Measurements from ENCODE around the gene SPOCK1. TPM values are rescaled to one million over a fixed set of nuclear protein-coding genes. Genes with fewer than 3 reads are reported as not detected.

Gene SPOCK1
- total and polyA plus RNA-seq, 2 experiments from 2014 or later, result 268 to 471 TPM

DNA sequence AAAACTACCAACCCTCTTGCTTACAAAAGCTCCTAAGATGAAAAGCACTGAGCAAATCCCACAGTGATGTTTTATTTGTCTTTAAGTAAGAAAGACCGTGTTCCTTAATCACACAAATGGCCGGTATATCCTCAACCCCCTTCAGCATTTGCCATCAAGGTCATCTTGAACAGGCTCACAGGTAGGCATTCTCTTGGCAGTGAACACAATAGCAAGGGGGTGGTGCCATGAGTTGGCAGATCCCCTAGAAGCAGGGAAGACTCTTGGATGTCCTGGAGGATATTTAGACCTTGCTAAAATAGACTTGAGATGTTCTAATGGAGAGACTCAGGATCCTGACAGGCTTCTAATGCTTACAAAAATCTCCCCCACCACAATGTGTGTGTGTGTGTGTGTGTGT lies 323.0 kb downstream of the SPOCK1 start:
- whole genome bisulfite sequencing, 2 experiments (ENCODE audit: low coverage in 1 of 2, low lambda C conversion rate in 2 of 2, missing lambda C conversion rate in 2 of 2), result 86 to 93% methylated on average over 2 of the region's 2 CpGs
- peaks cover 10% of the 10 kb centered on the region for H4K20me1 ChIP-seq (ENCODE audit: insufficient read depth)
- no peak for TF ChIP-seq EZH2phosphoT487 (IDR thresholded peaks at IDR 0.05; ENCODE audit: insufficient read depth, low read depth)
- TF ChIP-seq EZH2 (IDR thresholded peaks at IDR 0.05; ENCODE audit: insufficient read depth, poor library complexity, severe bottlenecking), result no peak

DNA sequence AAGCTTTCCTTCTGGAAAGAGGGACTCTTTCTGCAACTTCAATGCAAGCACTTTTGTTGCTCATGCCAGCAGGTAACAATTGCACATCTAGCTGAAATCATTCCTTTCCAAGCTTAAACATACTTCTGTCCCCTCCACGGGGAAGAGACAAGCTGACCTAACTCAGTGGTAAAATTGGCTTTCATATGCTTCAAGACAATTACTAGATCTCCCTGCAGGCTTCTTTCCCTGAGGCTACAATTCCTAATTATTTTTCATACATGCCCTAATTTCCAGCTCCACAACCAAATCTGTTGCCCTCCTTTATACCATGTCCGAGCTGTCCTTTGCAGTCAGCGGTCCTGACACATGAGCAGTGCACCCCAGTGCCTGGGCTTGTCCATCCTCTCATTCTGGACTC lies 324.9 kb downstream of the SPOCK1 start:
- H3K27ac ChIP-seq, result no peak overlapping the region
- H3F3A ChIP-seq (ENCODE audit: insufficient read depth), result no peaks in the 10 kb centered on the region
- H3K4me2 ChIP-seq (ENCODE audit: unreplicated experiment), result no peak overlapping the region
- in situ Hi-C loops (cut with MboI), result no loop called here
- peaks cover 7% of the 10 kb centered on the region; the same call in 1 of the 2 replicates for H4K20me1 ChIP-seq (ENCODE audit: insufficient read depth)
- TF ChIP-seq EZH2phosphoT487 (IDR thresholded peaks at IDR 0.05; ENCODE audit: insufficient read depth, low read depth) (no peak), EZH2 (IDR thresholded peaks at IDR 0.05; ENCODE audit: insufficient read depth, poor library complexity, severe bottlenecking) (no peak)
- 88 to 90% methylated on average over 3 of the region's 3 CpGs for WGBS, 2 experiments (ENCODE audit: low coverage in 1 of 2, low lambda C conversion rate in 2 of 2, missing lambda C conversion rate in 2 of 2)
- H3K9me2 ChIP-seq (ENCODE audit: insufficient read depth), result no peaks in the 10 kb centered on the region
- no peaks in the 10 kb centered on the region for H3K4me1 ChIP-seq (ENCODE audit: insufficient read depth)
- H3K4me3 ChIP-seq, result no peak overlapping the region
- H3K79me2 ChIP-seq (ENCODE audit: insufficient read depth), result peaks cover 92% of the 10 kb centered on the region
- no peaks in the 10 kb centered on the region for H3K27me3 ChIP-seq (replicated peaks; ENCODE audit: insufficient read depth)
- H2AFZ ChIP-seq, result no peak overlapping the region
- no peaks in the 10 kb centered on the region for H3K36me3 ChIP-seq (ENCODE audit: low read depth)
- no peak overlapping the region for H3K9ac ChIP-seq
- no peak for DNase-seq
- H3K9me3 ChIP-seq (ENCODE audit: low read depth), result no peaks in the 10 kb centered on the region

More for the DNA sequence above, 323.0 kb downstream of the SPOCK1 start:
- Histone ChIP-seq H3K4me2 (ENCODE audit: unreplicated experiment) (no peak overlapping the region), H3K4me3 (no peak overlapping the region), H3K27ac (no peak overlapping the region), H3K9me3 (ENCODE audit: low read depth) (no peaks in the 10 kb centered on the region), H3K79me2 (ENCODE audit: insufficient read depth) (peaks cover 95% of the 10 kb centered on the region), H3K9ac (no peak overlapping the region), H3K4me1 (ENCODE audit: insufficient read depth) (no peaks in the 10 kb centered on the region), H3K27me3 (replicated peaks; ENCODE audit: insufficient read depth) (no peaks in the 10 kb centered on the region), H2AFZ (no peak overlapping the region), H3F3A (ENCODE audit: insufficient read depth) (no peaks in the 10 kb centered on the region), H3K36me3 (ENCODE audit: low read depth) (no peaks in the 10 kb centered on the region), H3K9me2 (ENCODE audit: insufficient read depth) (no peaks in the 10 kb centered on the region)
- in situ Hi-C loops (cut with MboI), result no loop called here
- no peak for DNase-seq

DNA sequence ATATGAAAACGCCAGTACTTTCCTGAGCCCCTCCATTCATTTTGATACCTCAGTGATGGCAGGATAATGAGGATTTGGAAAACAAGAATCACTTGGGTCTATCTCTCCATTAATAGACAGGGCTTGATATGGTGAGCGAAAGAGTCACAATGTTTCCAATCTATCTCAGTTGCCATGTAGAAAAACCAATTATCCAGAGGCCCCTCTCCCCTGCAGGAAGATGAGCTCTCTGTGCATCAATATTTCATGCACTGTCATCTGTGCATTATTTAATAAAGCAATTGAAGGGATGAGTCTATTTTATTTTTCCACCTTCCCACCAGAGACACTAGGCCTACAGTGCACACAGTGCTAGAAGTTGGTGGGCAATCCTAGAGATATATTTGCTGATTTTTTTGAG lies 326.9 kb downstream of the SPOCK1 start:
- no peak for DNase-seq
- Histone ChIP-seq H3K4me1 (ENCODE audit: insufficient read depth) (no peaks in the 10 kb centered on the region), H3K4me3 (no peak overlapping the region), H2AFZ (no peak overlapping the region), H3K4me2 (ENCODE audit: unreplicated experiment) (no peak overlapping the region), H3K79me2 (ENCODE audit: insufficient read depth) (peaks cover 93% of the 10 kb centered on the region), H3F3A (ENCODE audit: insufficient read depth) (no peaks in the 10 kb centered on the region), H3K9me3 (ENCODE audit: low read depth) (no peaks in the 10 kb centered on the region), H4K20me1 (ENCODE audit: insufficient read depth) (peaks cover 17% of the 10 kb centered on the region; the same call in 1 of the 2 replicates), H3K27ac (no peak overlapping the region), H3K9ac (no peak overlapping the region), H3K36me3 (ENCODE audit: low read depth) (no peaks in the 10 kb centered on the region), H3K9me2 (ENCODE audit: insufficient read depth) (no peaks in the 10 kb centered on the region), H3K27me3 (replicated peaks; ENCODE audit: insufficient read depth) (no peaks in the 10 kb centered on the region)
- WGBS, 2 experiments (ENCODE audit: low coverage in 1 of 2, low lambda C conversion rate in 2 of 2, missing lambda C conversion rate in 2 of 2), result 65 to 66% methylated on average over 2 of the region's 2 CpGs
- no peak for TF ChIP-seq EZH2 (IDR thresholded peaks at IDR 0.05; ENCODE audit: insufficient read depth, poor library complexity, severe bottlenecking)
- in situ Hi-C loops (cut with MboI), result no loop called here

DNA sequence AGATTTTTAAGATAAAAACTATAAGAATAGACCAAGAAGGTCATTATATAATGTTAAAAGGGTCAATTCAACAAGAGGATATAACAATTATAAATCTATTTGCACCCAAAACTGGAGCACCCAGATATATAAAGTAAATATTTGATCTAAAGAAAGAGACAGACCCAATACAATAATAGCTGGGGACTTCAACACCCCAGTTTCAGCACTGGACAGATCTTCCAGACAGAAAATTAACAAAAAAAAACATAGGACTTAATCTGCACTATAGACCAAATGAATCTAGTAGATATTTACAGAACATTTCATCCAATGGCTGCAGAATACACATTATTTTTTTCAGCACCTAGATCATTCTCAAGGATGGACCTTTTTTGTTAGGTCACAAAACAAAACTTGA lies 331.9 kb downstream of the SPOCK1 start:
- no peaks in the 10 kb centered on the region; the same call in 1 of the 2 replicates for H3K9me2 ChIP-seq (ENCODE audit: insufficient read depth)
- no peak overlapping the region for H3K9ac ChIP-seq
- no peaks in the 10 kb centered on the region for H3K27me3 ChIP-seq (replicated peaks; ENCODE audit: insufficient read depth)
- H3K4me2 ChIP-seq (ENCODE audit: unreplicated experiment), result no peak overlapping the region
- no peak overlapping the region for H3K4me3 ChIP-seq
- peaks cover 95% of the 10 kb centered on the region for H3K79me2 ChIP-seq (ENCODE audit: insufficient read depth)
- H3K36me3 ChIP-seq (ENCODE audit: low read depth), result no peaks in the 10 kb centered on the region
- no peak for TF ChIP-seq EZH2phosphoT487 (IDR thresholded peaks at IDR 0.05; ENCODE audit: insufficient read depth, low read depth)
- TF ChIP-seq EZH2 (IDR thresholded peaks at IDR 0.05; ENCODE audit: insufficient read depth, poor library complexity, severe bottlenecking), result no peak
- H3K9me3 ChIP-seq (ENCODE audit: low read depth), result no peaks in the 10 kb centered on the region
- in situ Hi-C loops (cut with MboI), result no loop called here
- H3K4me1 ChIP-seq (ENCODE audit: insufficient read depth), result no peaks in the 10 kb centered on the region
- DNase-seq, result no peak
- no peaks in the 10 kb centered on the region for H3F3A ChIP-seq (ENCODE audit: insufficient read depth)
- H2AFZ ChIP-seq, result no peak overlapping the region
- no peak overlapping the region for H3K27ac ChIP-seq
- H4K20me1 ChIP-seq (ENCODE audit: insufficient read depth), result peaks cover 19% of the 10 kb centered on the region; the same call in 1 of the 2 replicates

DNA sequence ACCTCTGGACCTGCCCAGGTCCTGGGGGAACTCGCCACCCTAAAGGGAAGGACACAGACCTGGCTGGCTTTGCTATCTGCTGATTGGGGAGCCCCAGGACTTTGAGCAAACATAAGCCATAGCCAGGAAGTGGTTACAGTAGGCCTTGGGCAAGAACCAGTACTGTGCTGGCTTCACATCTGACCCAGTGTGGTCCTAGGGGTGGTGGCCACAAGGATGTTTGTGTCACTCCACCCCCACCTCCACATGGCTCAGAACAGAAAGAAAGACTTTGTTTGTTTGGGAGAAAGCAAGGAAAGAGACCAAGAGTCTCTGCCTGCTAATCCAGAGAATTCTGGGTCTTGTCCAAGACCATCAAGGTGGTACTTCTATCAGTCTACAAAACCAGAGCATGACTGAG lies 334.2 kb downstream of the SPOCK1 start:
- H3K4me2 ChIP-seq (ENCODE audit: unreplicated experiment), result no peak overlapping the region
- WGBS, 2 experiments (ENCODE audit: low coverage in 1 of 2, low lambda C conversion rate in 2 of 2, missing lambda C conversion rate in 2 of 2), result 80 to 83% methylated on average over 1 of the region's 1 CpG
- no peaks in the 10 kb centered on the region for H3K9me3 ChIP-seq (ENCODE audit: low read depth)
- no peaks in the 10 kb centered on the region for H3K36me3 ChIP-seq (ENCODE audit: low read depth)
- peaks cover 19% of the 10 kb centered on the region; the same call in 1 of the 2 replicates for H4K20me1 ChIP-seq (ENCODE audit: insufficient read depth)
- H2AFZ ChIP-seq, result no peak overlapping the region
- no peak overlapping the region for H3K9ac ChIP-seq
- no peak for TF ChIP-seq EZH2 (IDR thresholded peaks at IDR 0.05; ENCODE audit: insufficient read depth, poor library complexity, severe bottlenecking)
- no peak for TF ChIP-seq EZH2phosphoT487 (IDR thresholded peaks at IDR 0.05; ENCODE audit: insufficient read depth, low read depth)
- DNase-seq, result no peak
- no peaks in the 10 kb centered on the region for H3K4me1 ChIP-seq (ENCODE audit: insufficient read depth)
- no peaks in the 10 kb centered on the region for H3F3A ChIP-seq (ENCODE audit: insufficient read depth)
- no peaks in the 10 kb centered on the region; the same call in 1 of the 2 replicates for H3K9me2 ChIP-seq (ENCODE audit: insufficient read depth)
- in situ Hi-C loops (cut with MboI), result no loop called here
- H3K79me2 ChIP-seq (ENCODE audit: insufficient read depth), result peaks cover 87% of the 10 kb centered on the region
- H3K4me3 ChIP-seq, result no peak overlapping the region
- H3K27ac ChIP-seq, result no peak overlapping the region
- H3K27me3 ChIP-seq (replicated peaks; ENCODE audit: insufficient read depth), result no peaks in the 10 kb centered on the region
